ENCODE results near the gene CHCHD3. TPM values are rescaled to one million over a fixed set of nuclear protein-coding genes. Genes with fewer than 3 reads are reported as not detected.

The CHCHD3 gene
- total and polyA plus RNA-seq, 2 donors (not counting 1 experiment from before 2014, with no cell fraction given), result 80.8 to 94.0 TPM

DNA sequence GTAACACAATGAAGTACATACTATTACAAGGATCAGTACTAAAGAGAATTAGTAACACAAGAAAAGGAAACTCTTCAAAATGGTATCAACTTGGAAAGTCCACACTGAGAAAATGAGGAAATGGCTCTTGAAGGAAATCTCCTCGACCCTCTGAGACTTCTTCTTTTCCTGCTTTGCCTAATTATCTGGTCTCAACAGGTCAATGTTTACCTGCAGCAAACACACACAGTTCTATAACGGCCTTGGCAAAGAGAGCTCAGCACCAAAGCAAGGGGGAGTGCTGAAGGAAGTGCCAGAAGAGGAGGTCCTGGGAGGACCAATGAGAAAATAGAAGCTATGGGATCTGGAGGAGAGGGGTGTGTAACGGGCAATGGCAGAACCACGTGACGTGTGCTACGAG, 21.9 kb downstream of the CHCHD3 start:
- Histone ChIP-seq H2AFZ (ENCODE audit: low read length) (no peak overlapping the region), H3K4me1 (ENCODE audit: control insufficient read depth, extremely low read depth, insufficient read depth, low read length) (peaks cover 4% of the 10 kb centered on the region), H3K4me3 (replicated peaks in 1 of 4; ENCODE audit: control extremely low read depth in 1 of 4, insufficient read depth in 1 of 4, low read depth in 3 of 4, low read length in 4 of 4) (no peak overlapping the region), H3K9ac (ENCODE audit: insufficient read depth, low read length) (no peak overlapping the region), H3K27me3 (ENCODE audit: control insufficient read depth, insufficient read depth, low read length) (no peaks in the 10 kb centered on the region), H3K9me3 (ENCODE audit: control insufficient read depth, insufficient read depth, low read depth, low read length) (no peaks in the 10 kb centered on the region), H3K4me2 (ENCODE audit: extremely low read depth, insufficient read depth, low read length) (no peak overlapping the region), H3K36me3 (ENCODE audit: control insufficient read depth, insufficient read depth, low read length) (no peaks in the 10 kb centered on the region), H3K79me2 (ENCODE audit: control insufficient read depth, insufficient read depth, low read length) (peaks cover 23% of the 10 kb centered on the region), H4K20me1 (ENCODE audit: control insufficient read depth, extremely low read depth, insufficient read depth, low read length) (no peaks in the 10 kb centered on the region), H3K27ac (ENCODE audit: insufficient read depth, low read length) (no peak overlapping the region)
- no peak for DNase-seq (ENCODE audit: low read depth in 2 of 2)
- no peak for TF ChIP-seq CTCF (conservative IDR thresholded peaks at IDR 0.05 in 1 of 2, IDR thresholded peaks at IDR 0.05 in 1 of 2; ENCODE audit: low read depth in 1 of 2, low read length in 2 of 2)
- TF ChIP-seq EZH2 (IDR thresholded peaks at IDR 0.05; ENCODE audit: low read length, missing control alignments), result no peak

GRCh38 chr7:133059263-133059662, 22.6 kb downstream of the CHCHD3 start:
- H3K4me3 ChIP-seq (replicated peaks in 1 of 4; ENCODE audit: control extremely low read depth in 1 of 4, insufficient read depth in 1 of 4, low read depth in 3 of 4, low read length in 4 of 4), result no peak overlapping the region
- H4K20me1 ChIP-seq (ENCODE audit: control insufficient read depth, extremely low read depth, insufficient read depth, low read length), result no peaks in the 10 kb centered on the region
- peaks cover 9% of the 10 kb centered on the region for H3K4me1 ChIP-seq (ENCODE audit: control insufficient read depth, extremely low read depth, insufficient read depth, low read length)
- H3K9me3 ChIP-seq (ENCODE audit: control insufficient read depth, insufficient read depth, low read depth, low read length), result no peaks in the 10 kb centered on the region
- H3K36me3 ChIP-seq (ENCODE audit: control insufficient read depth, insufficient read depth, low read length), result no peaks in the 10 kb centered on the region
- H3K9ac ChIP-seq (ENCODE audit: insufficient read depth, low read length), result no peak overlapping the region
- H3K79me2 ChIP-seq (ENCODE audit: control insufficient read depth, insufficient read depth, low read length), result peaks cover 27% of the 10 kb centered on the region
- no peak overlapping the region for H3K27ac ChIP-seq (ENCODE audit: insufficient read depth, low read length)
- H3K27me3 ChIP-seq (ENCODE audit: control insufficient read depth, insufficient read depth, low read length), result no peaks in the 10 kb centered on the region
- no peak for DNase-seq (ENCODE audit: low read depth in 2 of 2)
- TF ChIP-seq EZH2 (IDR thresholded peaks at IDR 0.05; ENCODE audit: low read length, missing control alignments) (no peak), CTCF (conservative IDR thresholded peaks at IDR 0.05 in 1 of 2, IDR thresholded peaks at IDR 0.05 in 1 of 2; ENCODE audit: low read depth in 1 of 2, low read length in 2 of 2) (no peak)
- no peak overlapping the region for H2AFZ ChIP-seq (ENCODE audit: low read length)
- H3K4me2 ChIP-seq (ENCODE audit: extremely low read depth, insufficient read depth, low read length), result no peak overlapping the region

- no peak overlapping the region for H3K27ac ChIP-seq (ENCODE audit: insufficient read depth, low read length)
- no peaks in the 10 kb centered on the region for H3K36me3 ChIP-seq (ENCODE audit: control insufficient read depth, insufficient read depth, low read length)
- H3K79me2 ChIP-seq (ENCODE audit: control insufficient read depth, insufficient read depth, low read length), result peaks cover 30% of the 10 kb centered on the region
- no peak overlapping the region for H2AFZ ChIP-seq (ENCODE audit: low read length)
- H3K9me3 ChIP-seq (ENCODE audit: control insufficient read depth, insufficient read depth, low read depth, low read length), result no peaks in the 10 kb centered on the region
- peaks cover 27% of the 10 kb centered on the region for H3K4me1 ChIP-seq (ENCODE audit: control insufficient read depth, extremely low read depth, insufficient read depth, low read length)
- no peak for TF ChIP-seq EZH2 (IDR thresholded peaks at IDR 0.05; ENCODE audit: low read length, missing control alignments)
- TF ChIP-seq CTCF (conservative IDR thresholded peaks at IDR 0.05 in 1 of 2, IDR thresholded peaks at IDR 0.05 in 1 of 2; ENCODE audit: low read depth in 1 of 2, low read length in 2 of 2), result no peak
- H3K4me2 ChIP-seq (ENCODE audit: extremely low read depth, insufficient read depth, low read length), result peak overlapping the region; percentile 5
- DNase-seq (ENCODE audit: low read depth in 2 of 2), result no peak
- H4K20me1 ChIP-seq (ENCODE audit: control insufficient read depth, extremely low read depth, insufficient read depth, low read length), result no peaks in the 10 kb centered on the region
- no peak overlapping the region for H3K4me3 ChIP-seq (replicated peaks in 1 of 4; ENCODE audit: control extremely low read depth in 1 of 4, insufficient read depth in 1 of 4, low read depth in 3 of 4, low read length in 4 of 4)
- H3K9ac ChIP-seq (ENCODE audit: insufficient read depth, low read length), result no peak overlapping the region
- no peaks in the 10 kb centered on the region for H3K27me3 ChIP-seq (ENCODE audit: control insufficient read depth, insufficient read depth, low read length)
These were observed 25.3 kb downstream of the CHCHD3 start for GRCh38 chr7:133056370-133057238.
